HG03469 (cell line): ENCODE data around the gene SIGLEC1.

Experiments
- ATAC-seq: cut with Tn5 transposase; IDR thresholded peaks from one replicate; pipeline ENCODE4 v1.9.1; 2021; ENCODE audit warnings: mild to moderate bottlenecking, moderate library complexity, moderate number of reproducible peaks; ENCODE audit not compliant: unreplicated experiment

Gene SIGLEC1

DNA sequence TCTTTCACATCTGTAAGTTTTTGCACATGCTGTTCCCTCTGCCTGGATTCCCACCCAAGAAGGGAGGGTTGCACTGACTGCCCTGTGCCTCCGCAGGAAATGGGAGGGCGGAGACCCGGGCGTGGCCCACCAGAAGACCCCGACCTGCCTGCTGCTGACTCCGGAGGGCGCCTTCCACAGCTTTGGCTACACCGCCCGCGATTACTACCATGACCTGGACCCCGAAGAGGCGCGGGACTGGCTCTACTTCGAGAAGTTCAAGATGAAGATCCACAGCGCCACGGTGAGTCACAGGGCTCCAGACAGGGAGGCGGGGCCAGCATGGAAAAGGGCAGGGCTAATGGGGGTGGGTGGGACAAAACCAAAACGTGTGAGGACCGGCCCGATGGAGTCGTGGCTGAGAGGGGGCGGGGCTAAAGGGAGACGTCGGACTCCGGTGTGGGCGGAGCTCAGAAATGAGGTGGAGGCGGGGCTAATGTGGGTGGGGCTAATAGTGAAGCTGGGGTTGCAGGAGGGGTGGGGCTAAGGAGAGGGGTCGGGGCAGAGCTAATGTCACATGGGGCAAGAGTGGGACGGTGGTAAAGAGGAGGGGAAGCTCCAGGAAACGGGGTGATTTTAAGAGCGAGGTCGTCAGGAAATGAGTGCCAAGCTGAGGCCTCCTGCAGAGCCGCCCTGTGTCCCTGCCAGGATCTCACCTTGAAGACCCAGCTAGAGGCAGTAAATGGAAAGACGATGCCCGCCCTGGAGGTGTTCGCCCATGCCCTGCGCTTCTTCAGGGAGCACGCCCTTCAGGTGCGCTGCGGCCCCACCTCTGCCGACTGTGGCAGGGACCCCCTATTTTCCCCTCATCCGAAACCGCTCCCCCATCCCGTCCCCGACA, 32.6 kb upstream of the SIGLEC1 start:
- ATAC-seq: no peak

DNA sequence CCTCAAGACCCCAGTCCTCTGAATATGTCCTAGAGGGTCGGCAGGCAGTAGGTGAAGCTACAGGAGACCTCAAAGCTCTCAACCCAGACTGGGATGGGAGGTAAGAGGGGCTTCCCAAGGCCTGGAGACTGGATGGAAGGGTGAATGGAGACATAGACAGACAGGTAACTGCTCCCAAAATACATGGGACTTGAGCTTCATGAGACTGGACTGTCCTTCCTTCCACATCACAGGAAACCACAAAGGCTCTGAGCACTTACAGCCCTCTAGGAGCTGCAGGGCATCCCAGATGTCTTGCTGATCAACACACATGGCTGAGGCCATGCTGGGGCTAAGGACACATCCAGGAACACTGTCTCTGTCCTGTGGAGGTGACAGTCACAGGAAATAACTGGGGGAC, 31.6 kb upstream of the SIGLEC1 start:
- ATAC-seq: no peak

DNA sequence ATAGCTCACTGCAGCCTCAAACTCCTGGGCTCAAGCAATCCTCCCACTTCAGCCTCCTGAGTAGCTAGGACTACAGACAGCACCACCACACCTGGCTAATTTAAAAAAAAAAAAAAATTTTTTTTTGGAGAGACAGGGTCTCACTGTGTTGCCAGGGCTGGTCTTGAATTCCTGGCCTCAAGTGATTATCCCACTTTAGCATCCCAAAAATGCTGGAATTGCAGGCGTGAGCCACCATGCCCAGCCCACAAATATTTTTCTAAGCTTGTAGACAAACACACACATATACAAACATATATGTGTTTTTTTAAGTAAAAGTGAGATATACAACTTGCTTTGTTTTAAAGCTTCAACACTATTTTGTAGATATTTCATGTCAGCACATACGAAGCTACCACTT, 30.9 kb upstream of the SIGLEC1 start:
- no peak for ATAC-seq

DNA sequence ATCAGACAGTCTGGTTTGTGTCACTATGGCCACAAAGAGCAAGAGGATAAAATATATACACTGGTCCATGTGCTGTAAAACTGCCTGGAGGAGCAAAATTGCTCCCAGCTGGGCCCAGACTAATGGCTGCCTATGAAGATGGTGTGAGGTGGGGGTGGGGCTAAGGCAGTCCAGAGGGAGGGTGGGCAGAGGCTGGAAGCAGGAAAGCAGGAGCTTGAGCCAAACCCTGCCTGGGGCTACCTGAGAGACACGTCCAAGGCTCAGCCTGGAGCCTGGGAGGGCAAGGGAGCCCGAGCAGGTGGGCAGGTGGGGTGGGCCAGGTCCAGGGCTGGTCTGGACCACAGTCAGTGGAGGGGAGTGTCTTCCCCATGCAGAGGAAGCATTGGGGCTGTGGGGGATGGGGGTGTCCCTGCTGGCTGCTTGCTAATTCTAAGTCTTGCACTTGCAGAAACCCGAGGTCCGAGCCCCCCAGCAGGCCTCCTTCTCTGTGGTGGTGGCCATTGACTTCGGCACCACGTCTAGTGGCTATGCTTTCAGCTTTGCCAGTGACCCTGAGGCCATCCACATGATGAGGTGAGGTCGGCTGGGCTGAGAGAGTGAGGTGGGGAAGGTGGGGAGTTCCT, 29.5 kb upstream of the SIGLEC1 start:
- ATAC-seq: no peak

DNA sequence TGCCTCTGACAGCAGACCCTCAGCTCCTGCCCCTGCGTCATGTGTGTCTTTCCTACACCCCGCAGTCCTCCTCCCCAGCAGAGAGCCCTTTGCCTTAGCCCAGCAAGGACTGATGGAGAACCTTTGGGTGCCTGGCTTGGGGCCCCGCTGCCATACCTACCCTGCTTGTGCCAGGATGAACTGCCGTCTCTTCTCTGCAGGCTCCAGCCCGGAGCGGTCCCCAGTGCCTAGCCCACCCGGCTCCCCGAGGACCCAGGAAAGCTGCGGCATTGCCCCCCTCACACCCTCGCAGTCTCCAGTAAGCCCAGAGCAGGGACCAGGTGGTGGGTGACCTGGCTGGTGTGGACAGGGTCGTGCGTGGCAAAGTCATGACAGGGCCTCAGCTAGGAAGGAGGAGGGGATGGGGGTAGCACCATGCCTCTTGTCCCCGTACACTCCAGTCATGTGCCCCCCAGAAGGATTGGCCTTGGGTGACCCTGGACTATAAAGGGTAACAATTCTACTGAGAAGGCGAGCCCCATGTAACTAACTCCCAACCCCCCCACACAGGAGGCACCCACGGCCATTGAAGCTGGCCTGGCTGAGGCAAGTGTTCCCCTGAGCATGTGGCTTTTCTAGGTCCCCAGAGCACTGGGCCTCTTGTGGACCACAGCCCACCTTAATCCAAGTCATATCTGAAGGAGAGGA, 28.4 kb upstream of the SIGLEC1 start:
- ATAC-seq: no peak

DNA sequence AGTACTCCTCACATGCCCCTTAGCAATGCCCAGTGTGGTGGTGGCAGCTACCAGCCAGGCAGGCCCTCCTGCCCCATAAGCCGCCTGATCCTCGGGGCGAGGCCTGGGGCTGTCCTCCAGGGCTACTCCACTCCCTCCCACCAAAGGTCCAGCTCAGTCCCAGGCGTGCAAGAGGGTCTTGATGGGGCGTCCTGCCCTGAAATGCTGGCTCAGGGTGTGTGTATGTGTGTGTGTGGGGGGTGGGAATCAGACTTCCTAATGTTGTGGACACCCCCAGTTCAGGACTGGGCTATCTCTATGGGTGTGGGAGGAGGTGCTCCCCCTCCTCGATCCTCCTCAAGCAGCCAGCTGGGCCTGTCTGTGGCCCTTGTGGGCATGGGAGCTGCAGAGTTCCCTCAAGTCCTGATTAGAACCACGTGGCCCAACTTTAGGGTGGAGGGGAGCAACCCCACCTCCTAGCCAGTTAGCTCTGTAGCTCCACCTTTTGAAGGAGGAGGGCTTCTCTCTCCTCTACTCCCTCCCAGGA, 27.6 kb upstream of the SIGLEC1 start:
- ATAC-seq: no peak

DNA sequence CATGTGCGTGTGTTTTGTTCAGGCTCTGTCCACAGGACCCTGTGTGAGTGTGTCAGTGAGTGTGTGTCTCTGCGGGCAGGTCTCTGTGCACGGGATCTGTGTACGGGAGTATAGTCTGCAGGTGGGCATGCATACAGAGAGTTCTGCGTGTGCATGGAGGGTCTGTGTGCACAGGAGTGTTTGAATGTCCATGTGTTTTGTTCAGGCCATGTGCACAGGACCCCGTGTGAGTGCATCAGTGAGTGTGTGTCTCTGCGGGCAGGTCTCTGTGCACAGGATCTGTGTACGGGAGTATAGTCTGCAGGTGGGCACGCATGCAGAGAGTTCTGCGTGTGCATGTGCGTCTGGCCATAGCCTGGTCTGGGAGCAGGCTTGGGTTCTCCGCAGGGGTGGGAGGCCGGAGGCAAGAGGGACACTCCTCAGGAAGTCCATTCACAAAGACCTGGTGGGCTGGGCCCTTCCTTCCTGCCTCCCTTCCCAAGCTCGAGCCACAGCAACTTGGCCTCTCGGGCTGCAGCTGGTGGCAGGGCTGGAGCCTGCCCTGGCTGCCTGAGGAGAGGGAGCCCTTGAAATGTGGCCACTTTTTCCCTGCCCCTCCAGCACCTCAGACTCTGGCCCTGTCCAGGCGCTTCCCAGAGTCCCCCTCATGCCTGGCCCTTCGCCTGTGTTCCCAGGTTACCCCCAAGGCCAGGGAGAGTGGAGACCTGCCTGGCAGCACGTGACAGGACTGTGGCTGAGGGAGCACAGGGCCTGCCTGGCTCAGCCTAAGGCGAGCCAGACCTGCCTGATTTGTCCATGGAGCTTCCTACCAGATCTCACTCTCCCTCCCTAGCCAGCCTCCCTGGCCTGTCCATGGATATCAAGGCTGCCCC, 26.9 kb upstream of the SIGLEC1 start:
- no peak for ATAC-seq

DNA sequence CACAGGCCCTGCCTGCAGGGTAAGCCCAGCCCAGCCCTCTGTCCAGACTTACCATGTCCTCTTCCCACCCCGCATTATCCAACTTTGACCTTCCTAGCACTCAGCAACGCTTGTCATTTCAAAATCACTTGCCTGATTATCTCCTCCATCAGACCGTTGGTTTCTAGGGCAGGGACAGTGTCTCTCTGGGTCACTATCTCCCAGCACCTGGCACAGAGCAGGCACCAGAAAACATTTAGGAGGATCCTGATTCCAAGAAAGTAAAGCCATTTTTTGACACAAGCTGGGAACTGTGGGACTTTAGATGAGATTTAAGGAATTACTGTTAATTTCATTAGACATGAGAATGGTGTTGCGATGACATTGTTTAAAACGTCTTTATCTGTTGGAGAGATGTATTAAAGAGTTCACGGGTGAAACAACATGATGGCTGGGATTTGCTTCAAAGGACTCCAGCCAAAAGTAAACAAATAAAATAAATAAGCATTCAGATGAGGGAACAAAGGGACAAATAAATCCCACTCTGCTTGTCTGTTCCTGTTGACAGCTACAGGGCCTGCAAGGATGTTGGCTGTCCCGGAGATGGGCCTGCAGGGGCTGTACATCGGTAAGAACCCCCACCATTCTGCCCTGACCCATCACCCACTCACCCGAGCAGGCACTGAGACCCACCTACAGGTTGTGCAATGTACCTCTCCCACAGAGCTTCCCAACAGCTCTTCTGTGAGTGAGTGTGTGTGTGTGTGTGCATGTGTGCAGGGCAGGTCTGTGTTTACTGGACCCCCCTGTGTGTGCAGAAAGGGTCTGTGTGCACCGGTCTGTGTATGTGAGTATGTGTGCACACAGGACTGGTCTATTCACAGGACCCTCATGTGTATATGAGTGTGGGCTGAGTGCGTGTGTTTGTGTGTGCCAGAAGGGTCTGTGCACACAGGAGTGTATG, 26.0 kb upstream of the SIGLEC1 start:
- ATAC-seq: no peak

DNA sequence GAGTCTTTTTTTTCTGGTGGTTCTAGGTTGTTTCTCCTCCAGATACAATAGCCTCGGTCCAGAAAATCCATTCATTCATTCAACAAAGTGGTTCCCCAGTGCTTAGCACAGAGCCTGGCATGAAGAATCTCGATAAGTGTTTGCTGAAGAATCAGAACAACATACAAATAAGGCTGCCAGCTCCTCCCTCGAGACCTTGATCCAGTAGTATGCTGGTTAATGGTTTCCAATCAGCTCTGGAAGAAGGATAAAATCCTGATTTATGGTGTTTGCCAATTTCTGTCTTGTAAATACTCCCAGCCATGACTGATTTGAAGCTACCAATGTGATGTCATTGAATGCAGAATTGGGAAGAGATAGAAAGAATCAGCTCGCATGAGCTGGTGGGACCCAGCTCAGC, 23.4 kb upstream of the SIGLEC1 start:
- no peak for ATAC-seq

DNA sequence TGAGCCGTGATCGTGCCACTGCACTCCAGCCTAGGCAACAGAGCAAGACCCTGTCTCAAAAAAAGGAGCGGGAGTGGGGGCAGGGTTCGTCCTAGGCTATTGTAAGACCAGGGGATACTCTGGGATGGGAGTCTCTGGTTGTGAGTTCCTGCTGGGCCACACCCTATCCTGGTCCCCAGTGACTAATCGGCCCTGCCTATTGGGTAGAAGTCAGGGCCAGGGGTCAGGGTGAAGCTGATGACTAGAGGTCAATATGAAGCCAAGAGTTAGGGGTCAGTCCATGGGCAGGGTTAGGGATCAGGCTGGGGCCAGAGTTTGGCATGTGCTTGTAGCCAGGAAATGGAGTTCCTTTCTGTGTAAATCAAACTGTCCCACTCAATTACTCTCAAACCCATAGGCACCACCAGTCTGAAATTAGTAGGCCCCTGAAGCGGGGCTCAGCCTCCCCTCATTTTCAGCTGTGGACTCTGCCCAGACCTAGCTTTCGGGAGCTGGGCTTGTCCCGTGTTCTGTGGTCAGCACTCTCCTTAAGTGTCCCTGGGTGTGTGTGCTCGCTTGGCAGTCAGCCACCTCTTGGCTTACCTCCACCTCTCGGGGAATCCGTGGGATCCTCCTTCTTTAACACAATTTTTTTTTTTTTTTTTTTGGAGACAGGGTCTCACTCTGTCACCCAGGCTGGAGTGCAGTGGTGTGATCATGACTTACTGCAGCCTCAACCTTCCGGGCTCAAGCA, 21.9 kb upstream of the SIGLEC1 start:
- no peak for ATAC-seq

DNA sequence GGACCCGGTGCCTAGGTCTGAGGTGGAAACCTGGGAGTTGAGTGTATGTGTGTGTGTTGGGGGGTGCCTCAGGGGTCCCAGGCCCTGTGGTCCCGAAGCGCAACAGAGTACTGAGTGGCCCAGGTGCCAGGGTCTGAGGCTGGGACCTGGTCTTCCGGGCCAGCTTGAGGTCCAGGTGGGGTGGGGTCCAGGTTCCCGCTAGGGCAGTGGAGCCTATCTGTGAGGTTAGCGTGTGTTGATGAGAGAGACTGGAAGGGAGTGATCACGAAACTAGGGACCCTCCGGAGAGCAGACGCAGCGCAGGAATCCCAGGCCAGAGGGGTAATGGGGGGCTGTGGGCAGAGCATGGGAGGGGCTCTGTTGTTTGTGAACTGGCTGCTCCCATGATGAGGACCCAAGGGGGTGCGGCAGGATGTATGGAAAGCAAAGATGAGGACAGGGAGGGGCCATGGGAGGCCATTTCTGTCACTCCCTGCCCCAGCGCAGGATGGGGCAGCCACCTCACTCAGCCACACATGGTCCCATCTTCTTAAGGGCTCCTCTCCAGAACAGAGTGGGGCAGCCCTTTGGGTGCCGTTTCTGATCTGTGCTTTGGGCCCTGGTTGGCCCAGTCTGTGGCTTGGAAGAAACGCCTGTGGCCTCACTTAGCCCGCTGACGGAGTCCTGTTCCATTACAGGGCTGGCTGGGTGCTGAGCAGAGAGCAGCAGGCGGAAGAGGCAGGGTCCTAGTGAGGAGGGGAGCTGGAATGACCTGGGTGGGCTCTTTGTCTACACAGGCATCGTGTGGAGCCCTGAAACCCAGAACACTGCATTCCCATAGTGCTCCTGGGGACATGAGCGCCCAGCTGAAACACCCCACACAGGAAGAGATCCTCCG, 21.0 kb upstream of the SIGLEC1 start:
- no peak for ATAC-seq

DNA sequence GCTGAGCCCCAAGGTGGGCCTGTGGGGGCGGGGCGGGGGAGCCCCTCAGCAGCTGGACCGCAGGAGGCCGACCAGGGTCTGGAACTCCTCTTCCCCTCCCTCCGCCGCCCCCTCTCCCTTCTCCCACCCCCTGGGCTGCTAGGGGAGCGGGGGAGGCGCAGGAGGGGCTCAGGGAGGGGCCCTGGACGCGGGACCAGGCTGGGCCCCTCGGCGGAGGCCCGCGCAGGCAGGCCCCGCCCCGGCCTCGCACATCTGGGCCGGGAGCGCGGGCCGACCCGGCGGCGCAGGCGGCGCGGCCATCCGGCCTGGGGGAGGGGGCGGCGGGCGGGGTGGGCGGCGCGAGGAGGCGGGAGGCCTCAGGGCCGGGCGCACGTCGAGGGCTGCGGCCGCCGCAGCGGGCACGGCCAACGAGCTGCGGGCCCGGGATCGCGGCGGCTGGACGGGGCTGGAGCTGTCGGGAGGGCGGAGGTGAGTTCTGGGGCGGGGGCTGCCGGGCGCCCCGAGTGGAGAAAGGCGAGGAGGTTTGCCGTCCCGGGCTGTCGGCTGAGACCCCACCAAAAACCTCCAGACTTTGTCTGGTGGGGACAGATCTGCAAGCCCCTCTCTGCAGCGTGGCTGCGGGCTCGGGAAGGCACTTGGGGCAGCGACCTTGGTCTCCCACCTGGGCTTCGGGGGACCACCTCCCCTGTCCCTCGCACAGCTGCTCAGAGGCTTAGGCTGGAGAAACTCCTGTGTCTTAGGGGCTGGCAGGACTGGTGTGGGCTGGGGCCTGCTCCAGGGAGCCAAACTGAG, 20.1 kb upstream of the SIGLEC1 start, which contains the start of gene HSPA12B:
Gene HSPA12B (plus strand): TSS at position 359 of the 792 bp plus-strand sequence. CDS start 5,990 bp downstream, outside the sequence.
- ATAC-seq: no peak

DNA sequence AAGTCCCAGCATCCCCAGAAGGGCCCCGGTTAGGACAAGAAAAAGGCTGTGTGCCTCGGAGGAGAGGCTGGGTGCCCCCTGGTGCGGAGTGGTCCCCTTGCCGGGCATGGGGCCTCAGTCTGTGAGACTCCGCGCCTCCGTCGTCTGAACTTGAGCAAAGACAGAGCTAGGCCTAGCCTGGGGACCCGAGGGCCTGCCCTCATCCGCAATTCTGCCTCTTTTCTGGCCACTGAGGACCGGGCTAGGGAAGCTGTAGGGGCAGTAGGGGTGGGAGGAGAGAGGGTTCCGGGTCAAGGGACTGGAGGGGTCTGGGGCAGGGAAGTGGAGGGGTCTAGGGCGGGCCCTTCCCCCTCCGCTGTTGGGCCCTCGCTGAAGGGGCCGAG, 19.5 kb upstream of the SIGLEC1 start:
- ATAC-seq: no peak

DNA sequence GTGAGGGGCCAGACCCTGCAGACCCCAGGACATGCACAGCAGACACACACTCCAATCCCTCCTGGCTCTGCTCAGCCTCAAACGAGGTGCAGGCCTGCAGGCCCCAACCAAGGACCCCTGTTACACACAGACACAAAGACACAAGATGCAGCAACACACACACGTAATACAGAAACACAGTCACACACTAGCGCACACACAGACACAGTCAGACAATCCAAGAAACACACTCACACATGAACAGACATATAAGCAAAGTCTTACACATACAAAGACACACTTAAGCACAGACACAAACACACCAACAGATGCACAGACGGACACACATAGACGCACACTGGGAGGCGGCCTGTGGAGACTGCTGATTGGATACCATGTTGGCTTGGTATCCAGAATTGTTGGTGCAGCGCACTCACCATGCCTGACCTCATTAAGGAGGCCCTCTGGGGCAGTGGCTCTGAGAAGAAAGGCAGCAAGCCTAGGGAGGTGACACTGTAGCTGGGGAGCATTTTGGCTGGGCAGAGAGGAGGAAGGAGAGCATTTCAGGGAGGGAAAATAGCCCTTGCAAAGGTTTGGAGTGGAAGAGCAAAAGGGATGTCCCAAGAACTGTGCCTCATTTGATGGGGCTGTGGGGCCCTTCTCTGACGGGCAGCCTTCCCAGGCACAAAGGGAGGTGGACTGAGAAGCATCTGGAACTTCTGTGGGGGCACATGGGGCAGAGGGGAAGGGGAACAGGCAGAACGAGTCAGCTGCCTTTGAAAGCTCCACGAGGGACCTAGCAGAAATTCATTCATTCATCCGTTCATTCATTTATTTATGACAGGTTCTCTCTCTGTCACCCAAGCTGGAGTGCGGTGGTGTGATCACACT, 18.6 kb upstream of the SIGLEC1 start:
- no peak for ATAC-seq

DNA sequence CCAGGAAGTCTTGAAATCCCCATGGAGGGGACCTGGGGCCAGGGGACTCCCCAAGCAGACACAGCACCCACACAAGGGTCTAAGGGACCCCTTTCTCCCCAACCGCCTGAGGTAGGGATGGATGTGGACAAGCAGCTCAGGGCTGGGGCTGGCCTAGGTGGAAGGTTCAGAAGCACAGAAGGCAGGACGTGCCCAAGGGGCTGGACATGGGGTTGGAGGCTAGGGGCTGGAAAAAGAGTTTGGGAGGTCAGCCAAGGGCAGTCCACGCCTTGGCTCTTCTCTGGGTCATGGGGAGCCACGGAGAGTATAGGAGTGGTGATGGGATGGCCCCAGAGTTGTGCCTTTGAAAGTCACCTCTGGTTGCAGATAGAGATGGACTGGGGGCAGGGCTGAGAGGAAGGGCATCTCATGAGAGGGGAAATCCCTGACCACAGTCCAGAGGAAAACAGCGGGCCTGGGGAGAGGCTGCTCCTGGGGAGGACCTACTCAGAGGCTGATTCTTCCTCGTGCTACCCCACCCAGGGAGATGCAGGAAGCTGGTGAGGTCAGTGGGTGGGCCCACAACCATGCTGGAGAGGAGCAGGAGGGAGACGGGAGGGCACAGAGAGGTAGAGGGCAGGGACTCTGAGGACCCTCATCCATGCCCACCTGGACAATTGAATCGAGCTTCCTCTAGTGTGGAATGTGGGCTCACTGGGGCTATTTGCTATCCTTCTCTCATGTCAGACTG, 17.6 kb upstream of the SIGLEC1 start:
- no peak for ATAC-seq
